Measurements from ENCODE around the gene NNT. TPM values are rescaled to one million over a fixed set of nuclear protein-coding genes. Genes with fewer than 3 reads are reported as not detected.
"Not testable (repeated sequence)": the region's sequence is repeated elsewhere in the genome, so short reads cannot be mapped to it uniquely, and the experiment has no call there.

NNT gene
- polyA plus RNA-seq, 1 donor: 50.7 TPM

GRCh38 chr5:43582082-43583005 lies 20.6 kb upstream of the NNT start:
- 100% methylated on average over 1 of the region's 4 CpGs for WGBS (ENCODE audit: insufficient coverage, low lambda C conversion rate)
- no peak for DNase-seq
- Histone ChIP-seq H3K36me3 (ENCODE audit: control insufficient read depth, insufficient read depth, low read length) (peaks cover 6% of the 10 kb centered on the region), H3K27me3 (ENCODE audit: control insufficient read depth, insufficient read depth, low read length) (no peaks in the 10 kb centered on the region), H3K4me1 (ENCODE audit: control insufficient read depth, insufficient read depth, low read length) (no peaks in the 10 kb centered on the region), H3K27ac (ENCODE audit: low read length) (no peak overlapping the region), H3K4me3 (ENCODE audit: low read length) (no peak overlapping the region), H3K9me3 (ENCODE audit: control insufficient read depth, low read depth, low read length) (no peaks in the 10 kb centered on the region)

GRCh38 chr5:43583724-43584123 lies 19.3 kb upstream of the NNT start:
- peaks cover 6% of the 10 kb centered on the region for H3K36me3 ChIP-seq (ENCODE audit: control insufficient read depth, insufficient read depth, low read length)
- no peaks in the 10 kb centered on the region for H3K27me3 ChIP-seq (ENCODE audit: control insufficient read depth, insufficient read depth, low read length)
- no peaks in the 10 kb centered on the region for H3K9me3 ChIP-seq (ENCODE audit: control insufficient read depth, low read depth, low read length)
- no peak overlapping the region for H3K27ac ChIP-seq (ENCODE audit: low read length)
- no peaks in the 10 kb centered on the region for H3K4me1 ChIP-seq (ENCODE audit: control insufficient read depth, insufficient read depth, low read length)
- no peak for DNase-seq
- no peak overlapping the region for H3K4me3 ChIP-seq (ENCODE audit: low read length)

- H3K36me3 ChIP-seq (ENCODE audit: control insufficient read depth, insufficient read depth, low read length): peaks cover 6% of the 10 kb centered on the region
- H3K4me1 ChIP-seq (ENCODE audit: control insufficient read depth, insufficient read depth, low read length): no peaks in the 10 kb centered on the region
- no peak overlapping the region for H3K27ac ChIP-seq (ENCODE audit: low read length)
- DNase-seq: no peak
- H3K4me3 ChIP-seq (ENCODE audit: low read length): no peak overlapping the region
- no peaks in the 10 kb centered on the region for H3K27me3 ChIP-seq (ENCODE audit: control insufficient read depth, insufficient read depth, low read length)
- no CpG with 5 or more reads among the region's 1 CpG for WGBS (ENCODE audit: insufficient coverage, low lambda C conversion rate)
- H3K9me3 ChIP-seq (ENCODE audit: control insufficient read depth, low read depth, low read length): no peaks in the 10 kb centered on the region
Observed at GRCh38 chr5:43584166-43584699, 18.7 kb upstream of the NNT start.

- WGBS (ENCODE audit: insufficient coverage, low lambda C conversion rate): no CpG with 5 or more reads among the region's 1 CpG
- Histone ChIP-seq H3K27ac (ENCODE audit: low read length) (no peak overlapping the region), H3K27me3 (ENCODE audit: control insufficient read depth, insufficient read depth, low read length) (no peaks in the 10 kb centered on the region), H3K4me1 (ENCODE audit: control insufficient read depth, insufficient read depth, low read length) (no peaks in the 10 kb centered on the region), H3K4me3 (ENCODE audit: low read length) (no peak overlapping the region), H3K36me3 (ENCODE audit: control insufficient read depth, insufficient read depth, low read length) (no peaks in the 10 kb centered on the region), H3K9me3 (ENCODE audit: control insufficient read depth, low read depth, low read length) (no peaks in the 10 kb centered on the region)
- no peak for DNase-seq
Observed at GRCh38 chr5:43588842-43589241, 14.1 kb upstream of the NNT start.

- Histone ChIP-seq H3K27ac (ENCODE audit: low read length) (no peak overlapping the region), H3K9me3 (ENCODE audit: control insufficient read depth, low read depth, low read length) (no peaks in the 10 kb centered on the region), H3K27me3 (ENCODE audit: control insufficient read depth, insufficient read depth, low read length) (no peaks in the 10 kb centered on the region), H3K4me1 (ENCODE audit: control insufficient read depth, insufficient read depth, low read length) (no peaks in the 10 kb centered on the region), H3K36me3 (ENCODE audit: control insufficient read depth, insufficient read depth, low read length) (no peaks in the 10 kb centered on the region), H3K4me3 (ENCODE audit: low read length) (no peak overlapping the region)
- no CpG with 5 or more reads among the region's 1 CpG for WGBS (ENCODE audit: insufficient coverage, low lambda C conversion rate)
- DNase-seq: no peak
Observed at GRCh38 chr5:43589310-43589709, 13.7 kb upstream of the NNT start.

- H3K4me1 ChIP-seq (ENCODE audit: control insufficient read depth, insufficient read depth, low read length): no peaks in the 10 kb centered on the region
- no peaks in the 10 kb centered on the region for H3K36me3 ChIP-seq (ENCODE audit: control insufficient read depth, insufficient read depth, low read length)
- no peaks in the 10 kb centered on the region for H3K9me3 ChIP-seq (ENCODE audit: control insufficient read depth, low read depth, low read length)
- H3K27ac ChIP-seq (ENCODE audit: low read length): no peak overlapping the region
- no peak overlapping the region for H3K4me3 ChIP-seq (ENCODE audit: low read length)
- DNase-seq: no peak
- H3K27me3 ChIP-seq (ENCODE audit: control insufficient read depth, insufficient read depth, low read length): no peaks in the 10 kb centered on the region
Observed at GRCh38 chr5:43590700-43591099, 12.3 kb upstream of the NNT start.

GRCh38 chr5:43592363-43592762 lies 10.6 kb upstream of the NNT start:
- Histone ChIP-seq H3K27ac (ENCODE audit: low read length) (no peak overlapping the region), H3K4me3 (ENCODE audit: low read length) (no peak overlapping the region), H3K9me3 (ENCODE audit: control insufficient read depth, low read depth, low read length) (no peaks in the 10 kb centered on the region), H3K4me1 (ENCODE audit: control insufficient read depth, insufficient read depth, low read length) (no peaks in the 10 kb centered on the region), H3K36me3 (ENCODE audit: control insufficient read depth, insufficient read depth, low read length) (no peaks in the 10 kb centered on the region), H3K27me3 (ENCODE audit: control insufficient read depth, insufficient read depth, low read length) (no peaks in the 10 kb centered on the region)
- DNase-seq: no peak

GRCh38 chr5:43598927-43599326 lies 4.1 kb upstream of the NNT start:
- H3K4me3 ChIP-seq (ENCODE audit: low read length); H3K36me3 ChIP-seq (ENCODE audit: control insufficient read depth, insufficient read depth, low read length); H3K27me3 ChIP-seq (ENCODE audit: control insufficient read depth, insufficient read depth, low read length); H3K4me1 ChIP-seq (ENCODE audit: control insufficient read depth, insufficient read depth, low read length); H3K27ac ChIP-seq (ENCODE audit: low read length); H3K9me3 ChIP-seq (ENCODE audit: control insufficient read depth, low read depth, low read length); DNase-seq: not testable (repeated sequence)
- WGBS (ENCODE audit: insufficient coverage, low lambda C conversion rate): no CpG with 5 or more reads among the region's 1 CpG

- peak overlapping the region; percentile 84 for H3K27ac ChIP-seq (ENCODE audit: low read length)
- peak overlapping the region; percentile 96 for H3K4me3 ChIP-seq (ENCODE audit: low read length)
- no peaks in the 10 kb centered on the region for H3K9me3 ChIP-seq (ENCODE audit: control insufficient read depth, low read depth, low read length)
- peaks cover 3% of the 10 kb centered on the region for H3K4me1 ChIP-seq (ENCODE audit: control insufficient read depth, insufficient read depth, low read length)
- 75% methylated on average over 2 of the region's 8 CpGs for WGBS (ENCODE audit: insufficient coverage, low lambda C conversion rate)
- peak; percentile 5 to 51 for DNase-seq
- no peaks in the 10 kb centered on the region for H3K36me3 ChIP-seq (ENCODE audit: control insufficient read depth, insufficient read depth, low read length)
- no peaks in the 10 kb centered on the region for H3K27me3 ChIP-seq (ENCODE audit: control insufficient read depth, insufficient read depth, low read length)
Observed at GRCh38 chr5:43601454-43602260, 1.3 kb upstream of the NNT start.

GRCh38 chr5:43603344-43604217 lies 601 bp downstream of the NNT start:
- H3K4me3 ChIP-seq (ENCODE audit: low read length): peak overlapping the region; percentile 96
- no peaks in the 10 kb centered on the region for H3K27me3 ChIP-seq (ENCODE audit: control insufficient read depth, insufficient read depth, low read length)
- peak; percentile 31 to 76 for DNase-seq
- no peaks in the 10 kb centered on the region for H3K9me3 ChIP-seq (ENCODE audit: control insufficient read depth, low read depth, low read length)
- 0% methylated on average over 1 of the region's 49 CpGs for WGBS (ENCODE audit: insufficient coverage, low lambda C conversion rate)
- peaks cover 3% of the 10 kb centered on the region for H3K4me1 ChIP-seq (ENCODE audit: control insufficient read depth, insufficient read depth, low read length)
- no peaks in the 10 kb centered on the region for H3K36me3 ChIP-seq (ENCODE audit: control insufficient read depth, insufficient read depth, low read length)
- H3K27ac ChIP-seq (ENCODE audit: low read length): peak overlapping the region; percentile 35

All from large intestine (tissue), 3 donors.